ENCODE results near the gene PAPPA.

The PAPPA gene, protein sequence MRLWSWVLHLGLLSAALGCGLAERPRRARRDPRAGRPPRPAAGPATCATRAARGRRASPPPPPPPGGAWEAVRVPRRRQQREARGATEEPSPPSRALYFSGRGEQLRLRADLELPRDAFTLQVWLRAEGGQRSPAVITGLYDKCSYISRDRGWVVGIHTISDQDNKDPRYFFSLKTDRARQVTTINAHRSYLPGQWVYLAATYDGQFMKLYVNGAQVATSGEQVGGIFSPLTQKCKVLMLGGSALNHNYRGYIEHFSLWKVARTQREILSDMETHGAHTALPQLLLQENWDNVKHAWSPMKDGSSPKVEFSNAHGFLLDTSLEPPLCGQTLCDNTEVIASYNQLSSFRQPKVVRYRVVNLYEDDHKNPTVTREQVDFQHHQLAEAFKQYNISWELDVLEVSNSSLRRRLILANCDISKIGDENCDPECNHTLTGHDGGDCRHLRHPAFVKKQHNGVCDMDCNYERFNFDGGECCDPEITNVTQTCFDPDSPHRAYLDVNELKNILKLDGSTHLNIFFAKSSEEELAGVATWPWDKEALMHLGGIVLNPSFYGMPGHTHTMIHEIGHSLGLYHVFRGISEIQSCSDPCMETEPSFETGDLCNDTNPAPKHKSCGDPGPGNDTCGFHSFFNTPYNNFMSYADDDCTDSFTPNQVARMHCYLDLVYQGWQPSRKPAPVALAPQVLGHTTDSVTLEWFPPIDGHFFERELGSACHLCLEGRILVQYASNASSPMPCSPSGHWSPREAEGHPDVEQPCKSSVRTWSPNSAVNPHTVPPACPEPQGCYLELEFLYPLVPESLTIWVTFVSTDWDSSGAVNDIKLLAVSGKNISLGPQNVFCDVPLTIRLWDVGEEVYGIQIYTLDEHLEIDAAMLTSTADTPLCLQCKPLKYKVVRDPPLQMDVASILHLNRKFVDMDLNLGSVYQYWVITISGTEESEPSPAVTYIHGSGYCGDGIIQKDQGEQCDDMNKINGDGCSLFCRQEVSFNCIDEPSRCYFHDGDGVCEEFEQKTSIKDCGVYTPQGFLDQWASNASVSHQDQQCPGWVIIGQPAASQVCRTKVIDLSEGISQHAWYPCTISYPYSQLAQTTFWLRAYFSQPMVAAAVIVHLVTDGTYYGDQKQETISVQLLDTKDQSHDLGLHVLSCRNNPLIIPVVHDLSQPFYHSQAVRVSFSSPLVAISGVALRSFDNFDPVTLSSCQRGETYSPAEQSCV (N-terminal part only)

DNA sequence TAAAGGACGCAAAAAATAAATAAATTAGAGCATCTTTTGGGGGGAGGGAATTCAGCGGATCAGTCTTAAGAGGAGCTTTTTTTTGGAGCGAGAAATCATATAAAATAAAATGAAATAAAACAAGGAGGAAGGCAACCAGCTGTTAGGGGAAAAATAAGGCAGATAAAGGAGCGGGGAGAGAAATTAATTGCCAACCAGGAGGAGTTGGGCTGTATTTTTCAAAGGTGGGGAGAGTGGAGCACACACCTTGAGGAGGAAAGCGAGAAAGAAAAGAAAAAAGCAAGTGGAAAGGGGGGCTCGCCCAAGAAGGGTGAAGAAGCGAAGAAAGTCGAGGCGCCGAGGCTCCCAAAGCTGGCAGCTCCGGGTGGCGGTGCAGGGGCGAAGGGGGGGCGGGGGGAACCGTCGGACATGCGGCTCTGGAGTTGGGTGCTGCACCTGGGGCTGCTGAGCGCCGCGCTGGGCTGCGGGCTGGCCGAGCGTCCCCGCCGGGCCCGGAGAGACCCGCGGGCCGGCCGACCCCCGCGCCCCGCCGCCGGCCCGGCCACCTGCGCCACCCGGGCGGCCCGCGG lies at the start of gene PAPPA:
TSS of gene PAPPA (plus strand) at position 27 of the 569 bp plus-strand sequence. CDS start at position 409, 382 bp downstream.
- DNase-seq = no peak

DNA sequence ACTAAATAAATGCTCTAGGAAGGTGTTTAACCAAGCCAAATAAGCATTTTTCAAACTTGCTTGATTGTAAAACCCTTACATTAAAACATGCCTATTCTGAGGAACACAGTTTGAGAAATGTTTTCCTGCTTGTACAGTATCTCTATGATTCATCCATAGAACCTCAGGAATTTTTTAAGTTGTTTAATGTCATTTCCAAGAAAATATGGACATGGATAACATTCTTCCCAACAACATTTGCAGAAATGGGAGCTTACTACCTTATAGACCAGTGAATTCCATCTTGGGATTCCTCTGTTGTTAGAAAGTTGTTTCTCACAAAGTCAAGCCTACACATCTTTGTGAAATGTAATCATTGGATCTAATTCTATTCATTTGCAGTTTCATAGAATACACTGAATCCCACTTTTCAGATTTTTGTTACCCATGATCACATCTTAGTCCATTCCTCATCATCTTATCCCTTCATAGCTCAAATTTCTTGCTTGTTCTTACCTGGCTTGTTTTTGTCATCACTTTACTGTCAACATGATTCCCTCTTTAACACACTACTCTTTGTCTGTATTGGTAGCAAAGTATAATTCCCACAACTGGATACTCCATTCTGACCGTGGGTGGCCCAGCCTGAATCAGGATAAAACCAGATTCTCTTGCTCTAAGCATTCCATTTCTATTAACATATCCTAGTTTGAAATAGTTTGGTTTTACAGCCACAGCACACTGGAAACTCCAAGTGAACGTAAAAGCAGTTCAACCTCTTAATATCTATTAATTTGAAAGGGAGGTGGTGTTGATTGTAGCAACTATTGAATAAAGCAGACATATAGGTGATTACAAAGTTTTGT lies 49.4 kb upstream of the PAPPA start:
- no peak for DNase-seq

DNA sequence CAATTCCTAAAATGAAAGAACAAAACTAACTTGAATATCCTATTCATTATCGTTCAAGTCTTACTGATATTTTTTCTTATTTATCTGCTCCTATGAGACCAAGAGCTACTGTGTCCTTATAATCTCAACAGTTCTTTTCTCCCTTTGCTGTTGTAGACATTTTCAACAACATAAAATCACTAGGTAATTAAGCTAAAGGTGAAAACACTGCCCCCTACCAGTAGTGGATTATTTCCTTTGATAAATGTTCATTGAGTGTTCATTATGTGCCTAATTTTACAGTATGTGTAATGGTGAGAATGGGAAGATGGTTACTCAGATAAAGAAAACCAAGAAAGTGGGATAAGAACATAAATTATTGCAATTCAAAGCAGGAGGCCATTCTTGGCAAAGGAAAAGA lies 41.4 kb upstream of the PAPPA start:
- DNase-seq = no peak

DNA sequence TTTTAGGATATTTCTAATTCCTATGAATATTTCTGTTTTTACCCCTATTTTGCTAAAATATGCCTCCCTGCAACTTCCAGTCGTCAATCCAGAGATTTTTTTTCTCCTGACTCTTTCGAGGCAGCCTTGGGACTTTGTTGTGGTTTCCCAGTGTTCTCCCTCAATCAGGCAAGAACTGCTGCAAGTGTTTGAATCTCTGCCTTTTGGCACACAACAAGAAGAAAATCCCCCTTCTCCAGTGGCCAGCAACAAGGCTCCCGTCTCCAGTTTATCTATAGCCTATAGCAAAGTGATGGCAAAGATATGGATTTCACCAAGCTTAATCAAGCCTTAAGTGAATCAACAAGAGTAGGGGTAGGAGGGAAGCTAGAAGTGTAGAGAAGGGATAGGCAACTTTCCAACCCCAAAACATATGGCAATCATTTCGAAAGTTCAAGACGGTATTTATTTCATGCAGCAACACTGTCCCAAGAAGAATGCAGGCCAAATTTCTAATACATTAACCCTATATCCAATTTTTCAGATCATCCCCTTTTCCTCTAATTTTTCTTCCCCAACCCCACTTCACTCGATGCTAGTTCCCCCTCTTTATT lies 37.7 kb upstream of the PAPPA start:
- DNase-seq = no peak

DNA sequence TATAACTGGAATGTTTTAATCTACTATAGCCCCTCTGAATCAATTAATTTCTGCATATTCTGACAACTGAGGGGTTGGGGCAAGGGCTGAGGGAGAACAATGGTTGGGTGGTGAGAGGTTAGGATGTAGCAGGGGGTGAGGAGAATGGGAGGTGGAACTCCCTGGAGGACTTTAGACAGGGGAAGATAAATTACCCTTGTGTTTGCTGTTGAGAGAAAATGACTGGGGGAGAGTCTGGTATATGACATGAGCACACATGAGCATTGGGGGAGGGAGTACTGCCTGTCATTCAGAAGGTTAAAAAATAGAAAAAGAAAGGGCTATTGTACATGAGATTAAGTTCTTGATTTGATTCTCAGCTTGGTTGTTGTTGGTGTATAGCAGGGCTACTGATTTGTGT lies 37.2 kb upstream of the PAPPA start:
- DNase-seq = no peak

DNA sequence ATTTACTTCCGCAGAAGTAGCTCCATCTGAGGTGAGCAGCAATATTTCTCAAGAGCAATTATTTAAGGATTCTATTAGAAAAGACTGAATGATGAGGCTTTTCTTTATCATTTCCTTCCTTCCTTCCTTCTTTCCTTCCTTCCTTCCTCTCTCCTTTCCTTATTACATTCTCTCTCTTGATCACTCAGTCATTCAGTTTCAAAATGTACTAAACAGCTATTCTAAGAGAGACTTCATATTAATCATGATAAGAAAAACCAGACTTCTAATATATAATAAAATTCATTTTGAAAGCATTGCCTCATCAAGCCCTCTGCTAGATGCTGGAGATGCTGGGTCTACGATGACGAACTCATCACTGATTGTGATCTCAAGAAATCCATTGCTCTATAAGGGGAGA lies 30.4 kb upstream of the PAPPA start:
- DNase-seq = no peak

DNA sequence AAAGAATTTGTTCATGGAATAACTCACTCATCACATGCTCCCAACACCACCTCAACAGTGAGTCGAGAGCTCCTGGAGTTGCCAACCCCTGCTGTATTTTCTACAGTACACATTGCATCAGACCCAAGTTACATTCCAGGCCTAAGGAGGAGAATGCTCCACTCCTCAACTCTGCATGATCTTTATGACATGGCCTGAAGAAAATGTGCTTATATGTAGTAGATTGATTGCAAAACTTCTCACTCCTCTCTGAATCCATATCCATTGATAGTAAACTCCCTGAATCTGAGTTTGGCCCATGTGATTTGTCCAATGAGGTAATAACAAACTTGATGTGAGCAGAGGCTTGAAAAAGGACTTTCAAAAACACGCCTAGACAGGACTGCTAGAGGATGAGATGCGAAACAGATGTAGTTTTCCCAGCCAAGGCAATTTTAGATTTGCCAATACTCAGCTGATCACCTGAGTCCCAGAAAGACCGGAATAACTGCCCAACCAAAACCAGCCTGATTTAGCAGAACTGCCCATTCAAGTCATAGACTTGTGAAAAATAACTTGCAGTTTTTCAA lies 29.0 kb upstream of the PAPPA start:
- DNase-seq = no peak

DNA sequence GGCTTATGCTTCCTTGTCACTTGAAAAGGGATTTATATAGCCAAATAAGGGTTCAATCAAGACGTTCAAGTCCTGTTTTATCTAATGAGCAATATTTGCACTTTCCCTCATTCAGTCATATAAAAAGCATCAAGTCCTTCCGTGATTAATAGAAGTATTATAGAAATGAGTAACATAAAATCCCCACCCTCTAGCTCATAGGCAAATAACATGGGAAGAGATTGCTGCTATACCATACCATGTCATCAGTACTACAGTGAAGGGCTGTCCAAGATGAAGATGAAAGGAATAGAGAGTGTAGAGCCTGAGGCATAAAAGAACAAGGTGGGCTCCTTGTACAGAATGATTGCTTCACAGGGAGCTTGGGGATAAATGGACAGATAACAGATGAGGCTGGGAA lies 20.4 kb upstream of the PAPPA start:
- no peak for DNase-seq

DNA sequence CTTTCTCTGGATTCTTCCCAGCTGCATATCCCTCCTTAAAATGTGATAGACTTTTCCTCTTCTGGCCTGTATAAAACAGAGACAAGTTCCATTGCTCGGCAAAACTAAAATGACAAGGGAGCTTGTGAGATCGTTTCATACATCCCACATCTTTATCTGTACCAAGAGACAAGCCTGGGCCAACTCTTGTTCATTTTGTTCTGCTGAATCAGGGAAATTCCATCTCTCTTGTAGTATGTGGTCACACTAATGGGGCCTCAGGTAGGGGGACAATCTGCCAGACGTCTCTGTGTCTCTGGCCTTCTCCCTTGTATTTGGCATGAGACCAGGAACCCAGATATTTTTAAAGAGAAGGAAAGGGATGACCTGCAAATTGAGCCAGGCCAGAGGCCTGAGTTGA lies 18.6 kb upstream of the PAPPA start:
- DNase-seq = no peak

DNA sequence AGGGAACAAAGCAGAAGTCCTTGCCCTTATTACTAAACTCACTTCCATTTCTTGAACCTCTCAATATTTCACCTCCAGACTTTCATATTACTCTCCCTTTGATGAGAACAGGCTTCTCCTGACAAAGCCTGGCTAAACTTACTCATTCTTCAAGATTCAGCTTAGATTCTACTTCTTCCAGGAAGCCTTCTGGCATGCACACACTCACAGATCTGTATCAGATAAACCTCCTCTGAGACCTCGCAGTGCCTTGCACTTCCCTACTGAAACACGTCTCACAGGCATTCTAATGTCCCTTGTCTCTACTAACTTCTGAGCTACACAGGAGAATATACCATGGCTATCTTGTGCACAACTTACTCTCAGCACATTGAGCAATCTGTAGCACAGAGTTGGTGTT lies 16.6 kb upstream of the PAPPA start:
- no peak for DNase-seq

DNA sequence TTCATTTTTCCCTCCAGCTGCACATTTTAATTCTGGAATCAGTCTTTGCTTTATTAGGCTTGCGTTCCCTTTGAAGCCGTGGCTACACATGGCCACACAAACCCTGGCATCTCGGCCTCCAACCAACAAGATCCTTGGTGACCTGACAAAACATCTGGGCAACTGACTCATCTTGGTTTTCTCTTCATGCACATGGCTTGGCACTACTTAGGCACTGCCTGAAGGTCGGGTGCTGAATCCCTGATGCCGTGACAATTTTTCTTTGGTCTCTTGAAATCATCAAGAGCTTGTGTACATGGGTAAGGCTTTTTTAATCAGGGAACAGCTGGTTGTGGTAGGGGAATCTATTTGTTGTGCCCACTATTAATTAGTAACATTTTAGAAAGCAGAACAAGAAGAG lies 16.0 kb upstream of the PAPPA start:
- no peak for DNase-seq

DNA sequence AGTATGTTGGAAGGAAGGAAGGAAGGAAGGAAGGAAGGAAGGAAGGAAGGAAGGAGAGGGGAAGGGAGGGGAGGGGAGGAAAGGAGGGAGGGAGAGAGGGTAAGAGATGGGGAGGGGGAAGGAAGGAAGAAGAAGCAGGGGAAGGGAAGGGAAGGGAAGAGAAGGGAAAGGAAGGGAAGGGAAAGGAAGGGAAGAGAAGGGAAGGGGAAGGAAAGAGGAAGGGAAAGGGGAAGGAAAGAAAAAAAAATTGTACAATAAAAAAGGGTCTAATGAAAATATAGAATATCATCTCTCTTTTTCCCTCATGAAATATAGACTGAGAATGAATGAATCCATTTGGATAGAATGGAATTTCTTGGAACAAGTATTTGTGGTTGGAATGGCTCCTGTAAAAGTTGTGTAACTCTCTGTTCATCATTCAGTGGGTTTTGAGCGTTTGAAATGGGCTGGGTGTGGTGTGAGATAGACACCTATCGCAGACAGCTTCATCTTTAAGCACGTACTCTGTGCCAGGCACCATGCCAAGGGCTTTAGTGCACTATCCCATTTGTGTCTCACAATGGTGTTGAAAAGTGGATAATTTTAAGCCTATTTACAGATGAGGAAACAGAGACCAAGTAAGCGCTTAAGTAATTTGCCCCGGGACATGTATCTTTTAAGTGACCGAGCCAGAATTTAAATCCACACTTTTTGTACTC lies 11.6 kb upstream of the PAPPA start:
- DNase-seq = no peak

DNA sequence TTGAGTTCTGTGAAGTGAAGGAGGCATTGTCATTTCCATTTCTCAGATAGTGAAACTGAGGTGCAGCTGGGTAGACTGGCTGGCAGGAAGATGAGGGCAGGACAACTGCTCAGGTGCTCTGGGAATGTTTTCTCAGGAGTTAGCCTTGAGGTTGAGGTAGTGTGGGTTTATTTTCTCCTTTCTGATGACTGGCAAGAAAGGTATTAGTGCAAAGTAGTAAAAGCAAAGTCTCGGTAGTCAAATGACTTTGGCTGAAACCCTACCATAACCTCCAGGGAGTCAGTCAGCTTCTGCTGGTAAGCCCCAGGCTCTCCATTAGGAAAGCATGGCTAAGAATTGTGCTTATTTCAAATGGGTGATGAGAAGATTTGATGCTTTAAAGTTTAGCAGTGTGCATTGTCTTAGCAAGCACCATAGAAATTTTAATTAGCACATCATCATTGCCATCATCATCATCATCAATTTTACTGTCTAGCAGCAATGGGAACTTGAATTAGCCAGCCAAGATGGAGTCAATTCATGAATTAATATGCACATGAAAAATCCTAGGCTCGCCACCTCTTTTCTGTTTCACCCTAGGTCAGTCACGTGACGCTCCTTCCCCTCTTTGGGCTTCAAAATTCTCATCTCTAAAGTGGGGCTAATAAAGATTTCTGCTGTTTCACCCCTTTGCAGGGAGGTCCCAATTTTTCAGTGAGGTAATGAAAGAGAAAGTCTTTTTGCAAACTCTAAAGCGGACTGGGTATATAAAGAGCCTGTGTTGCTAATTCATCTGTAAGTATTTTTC lies 10.7 kb upstream of the PAPPA start:
- no peak for DNase-seq

DNA sequence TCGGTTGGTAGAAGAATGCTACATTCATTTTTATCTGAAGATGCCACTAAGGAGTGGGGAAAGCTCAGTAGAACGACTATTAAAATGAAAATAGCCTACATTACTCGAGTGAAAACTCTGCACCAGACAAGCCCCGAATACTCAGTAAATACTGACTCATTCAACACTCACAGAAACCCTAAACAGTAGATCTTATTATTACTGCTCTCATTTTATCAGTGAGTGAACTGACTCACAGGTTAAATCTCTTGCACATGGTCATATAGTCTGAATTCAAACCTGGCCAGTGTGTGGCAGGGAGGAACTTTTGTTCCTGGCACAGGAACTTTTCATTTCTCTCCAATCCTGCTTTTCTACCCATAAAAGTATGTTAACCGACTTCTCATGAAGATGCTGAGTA lies 9.6 kb upstream of the PAPPA start:
- no peak for DNase-seq

DNA sequence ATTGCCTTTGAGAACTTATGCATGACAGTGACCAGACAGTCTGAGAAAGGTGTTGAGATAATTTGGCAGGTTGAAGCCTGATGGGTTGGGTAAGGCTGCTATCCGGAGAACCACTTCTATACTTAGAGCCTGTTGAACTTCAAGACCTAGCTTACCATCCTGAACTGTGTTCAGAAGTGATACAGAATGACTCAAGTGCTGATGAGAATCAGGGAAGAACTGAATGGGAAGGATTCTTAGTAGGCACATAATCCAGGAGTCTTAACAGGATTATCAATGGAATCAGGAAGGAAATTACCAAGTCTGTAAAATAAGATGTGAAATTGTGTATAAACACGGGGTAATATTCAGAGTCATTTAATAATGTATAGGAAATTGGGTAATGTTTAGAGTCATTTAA lies 9.0 kb upstream of the PAPPA start:
- no peak for DNase-seq

DNA sequence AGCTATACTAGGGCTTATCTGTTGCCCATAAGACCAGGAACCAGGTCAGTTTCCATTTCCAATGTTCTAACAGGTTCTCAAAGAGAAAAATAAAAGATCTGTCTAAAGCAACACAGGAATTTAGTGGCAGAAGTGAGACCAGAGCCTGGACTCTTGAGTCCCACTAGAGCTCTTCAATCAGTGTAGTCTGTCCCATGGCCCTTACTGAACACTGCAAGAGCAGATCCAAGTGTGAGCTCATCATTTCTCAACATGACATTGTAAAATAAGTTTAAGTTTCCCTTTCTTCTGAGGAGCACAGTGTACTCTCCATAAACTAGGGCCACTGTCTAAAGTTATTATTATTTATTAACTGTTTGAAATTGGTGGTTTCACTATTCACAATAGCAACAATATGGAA lies 8.6 kb upstream of the PAPPA start:
- no peak for DNase-seq

DNA sequence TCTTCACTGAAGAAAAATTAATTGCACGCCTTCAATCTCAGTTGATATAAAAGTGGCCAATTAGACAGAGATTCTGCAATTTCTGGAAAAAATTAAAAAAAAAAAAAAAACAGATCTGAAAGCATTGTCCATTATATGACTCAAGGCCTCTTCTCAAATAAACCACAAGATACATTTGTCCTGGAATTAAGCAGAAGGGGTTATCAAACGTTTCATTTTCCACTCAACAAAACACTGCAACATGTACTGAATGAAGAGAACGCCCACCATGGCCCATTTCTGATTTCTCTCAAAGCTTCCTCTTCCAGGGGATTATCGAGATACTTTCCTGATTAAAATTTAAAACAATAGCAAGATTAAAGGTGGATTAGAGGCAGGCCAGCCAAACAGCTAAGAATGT lies 5.8 kb upstream of the PAPPA start:
- DNase-seq = no peak

DNA sequence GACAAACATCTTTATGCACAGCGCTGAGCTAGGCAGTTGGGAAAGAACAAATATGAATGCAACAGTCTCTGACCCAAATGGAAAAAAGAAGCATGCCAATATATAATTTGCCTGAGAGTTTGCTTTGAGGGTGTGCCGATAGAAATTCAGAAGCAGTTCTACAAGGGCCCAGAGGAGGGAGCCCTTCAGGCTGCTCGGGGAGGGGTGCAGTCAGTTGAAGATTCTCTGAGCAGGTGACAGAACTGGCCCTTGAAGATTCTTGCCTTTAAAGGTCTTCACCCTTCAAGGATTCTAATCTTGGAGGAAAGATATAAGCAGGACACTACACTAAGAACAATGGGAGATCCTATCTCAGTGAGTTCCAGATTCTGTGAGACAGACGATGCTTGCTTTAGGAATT lies 3.7 kb upstream of the PAPPA start:
- no peak for DNase-seq

DNA sequence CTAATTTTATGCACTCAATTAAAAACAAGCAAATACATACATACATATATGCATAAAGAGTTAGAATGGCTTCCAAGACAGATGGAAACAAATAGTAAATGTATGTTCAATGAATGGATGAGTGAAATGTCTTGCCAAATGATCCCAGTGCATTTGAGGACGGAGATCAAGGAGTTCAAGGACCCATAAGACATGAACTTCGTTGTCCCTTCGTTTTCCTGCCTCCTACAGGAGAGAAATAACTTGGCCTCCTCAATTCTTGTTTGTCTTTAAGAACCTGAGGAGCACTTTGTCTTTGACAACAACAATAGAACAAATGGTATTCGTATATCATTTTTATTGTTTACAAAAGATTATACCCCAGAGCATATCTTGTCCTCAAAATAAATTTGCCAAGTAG lies 2.4 kb upstream of the PAPPA start:
- DNase-seq = no peak

DNA sequence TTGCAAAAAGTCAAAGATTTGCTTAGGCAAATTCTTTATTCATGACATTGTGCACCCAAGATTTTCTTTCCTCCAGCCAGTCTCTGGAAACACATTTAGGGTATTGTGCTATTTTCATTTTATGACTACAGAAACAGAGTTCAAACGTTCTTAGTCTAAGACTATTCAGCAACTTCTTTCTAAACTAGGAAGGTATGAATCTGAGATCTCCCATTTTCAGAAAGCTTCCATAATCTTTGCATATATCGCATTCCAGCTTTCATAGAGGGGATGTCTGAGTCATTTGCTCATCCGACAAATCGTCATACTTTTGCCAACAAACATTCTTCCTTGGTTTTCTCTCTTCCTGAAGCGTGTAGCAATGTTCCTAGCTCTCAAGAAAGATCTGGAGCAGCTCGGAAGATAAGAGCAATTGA lies 1.6 kb upstream of the PAPPA start:
- no peak for DNase-seq
